ENCODE results near the gene TSSK2.
A peak's percentile ranks its signal among the peaks of the same experiment; 100 is the strongest.

The TSSK2 gene

GRCh38 chr22:19108807-19109197 lies 22.3 kb upstream of the TSSK2 start:
- no peak overlapping the region for H3K4me3 ChIP-seq (ENCODE audit: insufficient read depth, low read length, poor library complexity, severe bottlenecking)
- peaks cover 33% of the 10 kb centered on the region; the same call in 1 of the 2 replicates for H3K79me2 ChIP-seq (ENCODE audit: insufficient read depth, low read length)
- H4K20me1 ChIP-seq (ENCODE audit: low read depth, low read length): no peaks in the 10 kb centered on the region
- H3K4me2 ChIP-seq (ENCODE audit: low read depth, low read length, poor library complexity, severe bottlenecking): no peak overlapping the region
- no peak overlapping the region for H3K9ac ChIP-seq (ENCODE audit: low read length)
- TF ChIP-seq EZH2phosphoT487 (conservative IDR thresholded peaks at IDR 0.05; ENCODE audit: low read length): no peak
- TF ChIP-seq CTCF (IDR thresholded peaks at IDR 0.05; ENCODE audit: insufficient read depth, low read length, poor library complexity, severe bottlenecking): no peak
- no peaks in the 10 kb centered on the region for H3K27me3 ChIP-seq (ENCODE audit: low read length)
- H2AFZ ChIP-seq (ENCODE audit: low read depth, low read length, severe bottlenecking): no peak overlapping the region
- H3K9me3 ChIP-seq (ENCODE audit: insufficient read depth, low read length): no peaks in the 10 kb centered on the region
- H3K27ac ChIP-seq (ENCODE audit: low read depth, low read length): no peak overlapping the region
- H3F3A ChIP-seq (ENCODE audit: insufficient read depth): no peaks in the 10 kb centered on the region
- H3K9me2 ChIP-seq (replicated peaks; ENCODE audit: insufficient read depth, low read length): no peaks in the 10 kb centered on the region
- H3K36me3 ChIP-seq (ENCODE audit: low read length): no peaks in the 10 kb centered on the region

GRCh38 chr22:19109198-19110063 lies 21.7 kb upstream of the TSSK2 start:
- H3K27me3 ChIP-seq (ENCODE audit: low read length): no peaks in the 10 kb centered on the region

GRCh38 chr22:19110064-19110458 lies 21.0 kb upstream of the TSSK2 start:
- no peaks in the 10 kb centered on the region for H4K20me1 ChIP-seq (ENCODE audit: low read depth, low read length)
- peak overlapping the region; percentile 13 for H3K4me2 ChIP-seq (ENCODE audit: low read depth, low read length, poor library complexity, severe bottlenecking)
- H2AFZ ChIP-seq (ENCODE audit: low read depth, low read length, severe bottlenecking): no peak overlapping the region
- no peaks in the 10 kb centered on the region for H3K9me3 ChIP-seq (ENCODE audit: insufficient read depth, low read length)
- H3K9me2 ChIP-seq (replicated peaks; ENCODE audit: insufficient read depth, low read length): no peaks in the 10 kb centered on the region
- no peak overlapping the region for H3K9ac ChIP-seq (ENCODE audit: low read length)
- no peak overlapping the region for H3K4me3 ChIP-seq (ENCODE audit: insufficient read depth, low read length, poor library complexity, severe bottlenecking)
- H3K36me3 ChIP-seq (ENCODE audit: low read length): no peaks in the 10 kb centered on the region
- H3K27ac ChIP-seq (ENCODE audit: low read depth, low read length): no peak overlapping the region
- no peak for TF ChIP-seq CTCF (IDR thresholded peaks at IDR 0.05; ENCODE audit: insufficient read depth, low read length, poor library complexity, severe bottlenecking)
- TF ChIP-seq EZH2phosphoT487 (conservative IDR thresholded peaks at IDR 0.05; ENCODE audit: low read length): no peak
- H3K27me3 ChIP-seq (ENCODE audit: low read length): no peaks in the 10 kb centered on the region
- H3K79me2 ChIP-seq (ENCODE audit: insufficient read depth, low read length): peaks cover 34% of the 10 kb centered on the region; the same call in 1 of the 2 replicates
- no peaks in the 10 kb centered on the region for H3F3A ChIP-seq (ENCODE audit: insufficient read depth)

More at GRCh38 chr22:19109198-19110063, 21.7 kb upstream of the TSSK2 start:
- Histone ChIP-seq H3F3A (ENCODE audit: insufficient read depth) (no peaks in the 10 kb centered on the region), H3K9me3 (ENCODE audit: insufficient read depth, low read length) (no peaks in the 10 kb centered on the region), H3K36me3 (ENCODE audit: low read length) (no peaks in the 10 kb centered on the region), H3K4me2 (ENCODE audit: low read depth, low read length, poor library complexity, severe bottlenecking) (peak overlapping the region; percentile 13), H2AFZ (ENCODE audit: low read depth, low read length, severe bottlenecking) (no peak overlapping the region), H3K4me3 (ENCODE audit: insufficient read depth, low read length, poor library complexity, severe bottlenecking) (no peak overlapping the region), H3K79me2 (ENCODE audit: insufficient read depth, low read length) (peaks cover 30% of the 10 kb centered on the region; the same call in 1 of the 2 replicates), H3K9ac (ENCODE audit: low read length) (no peak overlapping the region), H3K9me2 (replicated peaks; ENCODE audit: insufficient read depth, low read length) (no peaks in the 10 kb centered on the region), H4K20me1 (ENCODE audit: low read depth, low read length) (no peaks in the 10 kb centered on the region), H3K27ac (ENCODE audit: low read depth, low read length) (no peak overlapping the region)
- TF ChIP-seq CTCF (IDR thresholded peaks at IDR 0.05; ENCODE audit: insufficient read depth, low read length, poor library complexity, severe bottlenecking): no peak
- no peak for TF ChIP-seq EZH2phosphoT487 (conservative IDR thresholded peaks at IDR 0.05; ENCODE audit: low read length)

Measured in SU-DHL-6 (cell line).